Measurements from ENCODE around the gene MYADM.
A peak's percentile ranks its signal among the peaks of the same experiment; 100 is the strongest.

Gene MYADM

GRCh38 chr19:53867225-53868090, at the start of gene MYADM:
MYADM (plus strand) TSS chr19:53867883; CDS start chr19:53873530, 5,647 bp downstream.
- in situ Hi-C loops (cut with HindIII; ENCODE audit: low sequenced_read_pairs), result no loop called here
- H3K4me3 ChIP-seq (ENCODE audit: low read depth, low read length), result peak within 1 kb of the TSS; percentile 71
- no peak for TF ChIP-seq CTCF (IDR thresholded peaks at IDR 0.05; ENCODE audit: low read depth, low read length, missing control alignments)
- peak; percentile 98 for DNase-seq (ENCODE audit: low read depth)

- H3K4me3 ChIP-seq (ENCODE audit: low read depth, low read length), result no peak overlapping the region
- in situ Hi-C loops (cut with HindIII; ENCODE audit: low sequenced_read_pairs), result no loop called here
- TF ChIP-seq CTCF (IDR thresholded peaks at IDR 0.05; ENCODE audit: low read depth, low read length, missing control alignments), result no peak
- DNase-seq (ENCODE audit: low read depth), result no peak
These were observed 48.9 kb upstream of the MYADM start for GRCh38 chr19:53818756-53819155.

- H3K4me3 ChIP-seq (ENCODE audit: low read depth, low read length), result no peak overlapping the region
- no peak for TF ChIP-seq CTCF (IDR thresholded peaks at IDR 0.05; ENCODE audit: low read depth, low read length, missing control alignments)
- no peak for DNase-seq (ENCODE audit: low read depth)
- in situ Hi-C loops (cut with HindIII; ENCODE audit: low sequenced_read_pairs), result no loop called here
These were observed 47.8 kb upstream of the MYADM start for GRCh38 chr19:53819861-53820260.

- in situ Hi-C loops (cut with HindIII; ENCODE audit: low sequenced_read_pairs), result no loop called here
- DNase-seq (ENCODE audit: low read depth), result no peak
- no peak for TF ChIP-seq CTCF (IDR thresholded peaks at IDR 0.05; ENCODE audit: low read depth, low read length, missing control alignments)
- H3K4me3 ChIP-seq (ENCODE audit: low read depth, low read length), result no peak overlapping the region
These were observed 44.1 kb upstream of the MYADM start for GRCh38 chr19:53823380-53824120.

- in situ Hi-C loops (cut with HindIII; ENCODE audit: low sequenced_read_pairs), result no loop called here
- TF ChIP-seq CTCF (IDR thresholded peaks at IDR 0.05; ENCODE audit: low read depth, low read length, missing control alignments), result no peak
- no peak within 1 kb of the TSS for H3K4me3 ChIP-seq (ENCODE audit: low read depth, low read length)
- DNase-seq (ENCODE audit: low read depth), result no peak
These were observed 43.5 kb upstream of the MYADM start, which contains the start of gene NLRP12 for GRCh38 chr19:53824134-53824611. NLRP12 (minus strand) TSS chr19:53824314; CDS start chr19:53824174, 140 bp downstream.

GRCh38 chr19:53826876-53827275, 40.8 kb upstream of the MYADM start:
- DNase-seq (ENCODE audit: low read depth), result peak; percentile 31
- no peak overlapping the region for H3K4me3 ChIP-seq (ENCODE audit: low read depth, low read length)
- TF ChIP-seq CTCF (IDR thresholded peaks at IDR 0.05; ENCODE audit: low read depth, low read length, missing control alignments), result no peak
- in situ Hi-C loops (cut with HindIII; ENCODE audit: low sequenced_read_pairs), result no loop called here
